Testis (tissue), 3 donors: ENCODE measurements around the gene MRGPRX1. TPM values are rescaled to one million over a fixed set of nuclear protein-coding genes. Genes with fewer than 3 reads are reported as not detected.
"Not testable (repeated sequence)": the region's sequence is repeated elsewhere in the genome, so short reads cannot be mapped to it uniquely, and the experiment has no call there.

Experiments
- DNase-seq: peaks from one replicate; pipeline ENCODE4 v3.0.0-alpha.2; 2019
- H3K27ac ChIP-seq, 2 donors: fragments of 200-600 bp; sonication (generic); one replicate each; pipeline ENCODE4 v1.5.1; 2019
- H3K27me3 ChIP-seq: fragments of 200-600 bp; sonication (generic); one replicate; pipeline ENCODE4 v1.5.1; 2019
- H3K36me3 ChIP-seq: fragments of 200-600 bp; sonication (generic); one replicate; pipeline ENCODE4 v1.5.1; 2017; ENCODE audit warnings: low read depth; ENCODE audit errors: missing control alignments
- H3K4me1 ChIP-seq: fragments of 200-600 bp; sonication (generic); one replicate; pipeline ENCODE4 v1.5.1; 2019
- H3K4me3 ChIP-seq, 2 donors: fragments of 200-600 bp; sonication (generic); one replicate each; pipeline ENCODE4 v1.5.1; 2017 to 2019
- H3K9me3 ChIP-seq: fragments of 200-600 bp; sonication (generic); one replicate; pipeline ENCODE4 v1.5.1; 2017
- POLR2A ChIP-seq: fragments of 450-650 bp; IDR thresholded peaks from one replicate; pipeline ENCODE4 v1.6.1; 2017; ENCODE audit warnings: antibody characterized with exemption, mild to moderate bottlenecking, moderate library complexity
- WGBS, 2 donors: methylation state at CpG; one replicate each; pipeline ENCODE4 v1.1.5; 2018; 5-methylcytosine and 5-hydroxymethylcytosine counted together
- intact Hi-C: fragments of 100-400 bp; cut with DNase I; formaldehyde crosslinking; loops from one replicate; pipeline ENCODE4 v1.15.1; 2023; ENCODE audit warnings: low total_unique reads
- polyA plus RNA-seq: library from polyadenylated mRNA; stranded (reverse); fragments of 350-450 nt; fragmentation: Illumina TruSeq; extraction: RNeasy Lipid Tissue Mini Kit (QIAGEN cat#74804); gene quantifications from one replicate; pipeline ENCODE4 v1.2.3, GENCODE V29; 2014; ENCODE audit warnings: low read depth, low replicate concordance; ENCODE audit not compliant: insufficient read depth
- total RNA-seq, 2 donors: library from RNA; depleted of rRNA; stranded (reverse); fragments of >200 nt; gene quantifications; one replicate each; pipeline ENCODE4 v1.2.3, GENCODE V29; 2016
- TF ChIP-seq, protein P1 (sequence below), 3 experiments: fragments of 450-650 bp in 2 of 3; fragments of 200-600 bp in 1 of 3; sonication (generic) in 1 of 3; IDR thresholded peaks; one replicate each; pipeline ENCODE4 v1.5.1; 2016 to 2019; ENCODE audit warnings: antibody characterized with exemption in 3 of 3, mild to moderate bottlenecking in 2 of 3, moderate library complexity in 1 of 3

MRGPRX1 gene
- total and polyA plus RNA-seq, 3 donors from 2014 or later = not detected

DNA sequence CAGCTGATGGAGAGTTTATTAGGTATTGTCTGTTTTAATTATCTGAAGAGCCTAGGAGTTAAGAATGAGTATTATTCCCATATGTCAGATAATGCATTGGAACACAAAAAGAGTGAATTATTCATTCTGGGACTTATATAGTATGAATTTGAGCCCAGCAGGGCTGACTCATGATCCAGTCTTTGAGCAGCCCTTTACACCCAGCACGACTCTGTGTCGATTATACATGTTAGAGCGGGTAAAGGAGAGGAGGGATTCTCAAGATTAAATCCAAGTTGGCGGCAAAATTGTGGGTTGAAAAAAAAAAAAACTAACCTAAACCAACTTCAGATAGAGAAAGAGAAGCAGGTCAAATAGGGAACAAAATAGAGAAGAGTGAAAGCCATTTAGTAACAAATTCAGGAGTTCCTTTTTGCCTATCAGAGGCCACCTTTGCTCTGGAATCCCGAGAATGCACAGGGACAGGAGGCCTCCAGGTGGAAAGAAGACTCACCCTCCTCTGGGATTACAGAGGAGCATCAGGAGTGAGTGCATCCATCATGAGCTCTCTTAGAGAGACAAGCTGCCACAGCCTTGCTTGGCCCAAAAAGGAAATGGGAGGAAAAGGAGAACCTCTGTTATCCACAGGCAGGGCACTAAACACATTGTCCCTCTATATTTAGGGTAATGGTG lies 3.1 kb downstream of the MRGPRX1 start:
- 81 to 86% methylated on average over 5 of the region's 5 CpGs for WGBS, 2 donors
- Histone ChIP-seq H3K9me3 (no peaks in the 10 kb centered on the region), H3K27me3 (no peaks in the 10 kb centered on the region), H3K4me1 (no peaks in the 10 kb centered on the region), H3K4me3 (no peak overlapping the region), H3K36me3 (no peaks in the 10 kb centered on the region), H3K27ac (no peak overlapping the region)
- no peak for DNase-seq
- no peak for TF ChIP-seq POLR2A
- TF ChIP-seq, protein P1, sequence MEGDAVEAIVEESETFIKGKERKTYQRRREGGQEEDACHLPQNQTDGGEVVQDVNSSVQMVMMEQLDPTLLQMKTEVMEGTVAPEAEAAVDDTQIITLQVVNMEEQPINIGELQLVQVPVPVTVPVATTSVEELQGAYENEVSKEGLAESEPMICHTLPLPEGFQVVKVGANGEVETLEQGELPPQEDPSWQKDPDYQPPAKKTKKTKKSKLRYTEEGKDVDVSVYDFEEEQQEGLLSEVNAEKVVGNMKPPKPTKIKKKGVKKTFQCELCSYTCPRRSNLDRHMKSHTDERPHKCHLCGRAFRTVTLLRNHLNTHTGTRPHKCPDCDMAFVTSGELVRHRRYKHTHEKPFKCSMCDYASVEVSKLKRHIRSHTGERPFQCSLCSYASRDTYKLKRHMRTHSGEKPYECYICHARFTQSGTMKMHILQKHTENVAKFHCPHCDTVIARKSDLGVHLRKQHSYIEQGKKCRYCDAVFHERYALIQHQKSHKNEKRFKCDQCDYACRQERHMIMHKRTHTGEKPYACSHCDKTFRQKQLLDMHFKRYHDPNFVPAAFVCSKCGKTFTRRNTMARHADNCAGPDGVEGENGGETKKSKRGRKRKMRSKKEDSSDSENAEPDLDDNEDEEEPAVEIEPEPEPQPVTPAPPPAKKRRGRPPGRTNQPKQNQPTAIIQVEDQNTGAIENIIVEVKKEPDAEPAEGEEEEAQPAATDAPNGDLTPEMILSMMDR (IDR thresholded peaks at IDR 0.05) = no peak
- intact Hi-C loops = no loop called here

DNA sequence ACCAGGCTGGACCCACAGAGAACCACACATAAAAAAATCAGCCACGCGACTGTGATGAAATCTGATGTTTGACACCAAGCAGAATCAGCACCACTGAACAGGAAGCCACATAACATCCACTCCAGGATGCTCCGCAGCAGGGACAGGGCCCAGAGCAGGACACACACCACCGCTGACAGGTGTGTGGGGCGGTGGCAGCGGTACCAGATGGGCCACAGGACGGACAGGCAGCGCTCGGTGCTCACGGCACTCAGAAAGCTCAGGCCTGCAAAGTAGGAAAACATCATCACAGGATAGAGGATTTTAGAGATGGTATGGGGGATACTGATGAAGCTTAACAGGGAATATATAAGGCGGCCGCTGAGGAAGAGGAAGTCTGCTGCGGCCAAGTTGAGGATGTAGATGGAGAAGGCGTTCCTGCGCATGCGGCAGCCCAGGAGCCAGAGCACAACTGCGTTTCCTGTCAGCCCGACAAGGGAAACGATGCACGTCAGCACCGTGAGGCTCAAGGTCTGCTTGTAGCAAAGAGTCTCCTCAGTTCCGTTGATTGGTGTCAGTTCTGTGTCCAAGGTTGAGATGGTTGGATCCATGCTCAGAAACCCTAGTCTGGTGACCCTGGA lies 4.9 kb downstream of the MRGPRX1 start:
- Histone ChIP-seq H3K9me3 (no peaks in the 10 kb centered on the region), H3K4me1 (no peaks in the 10 kb centered on the region), H3K27me3 (no peaks in the 10 kb centered on the region), H3K4me3 (peak overlapping the region in 1 of 2 donors; percentile 26), H3K36me3 (no peaks in the 10 kb centered on the region), H3K27ac (no peak overlapping the region)
- DNase-seq = peak; percentile 16
- no peak for TF ChIP-seq POLR2A
- TF ChIP-seq, protein P1 (IDR thresholded peaks at IDR 0.05) = no peak
- WGBS, 2 donors = 70 to 71% methylated on average over 22 of the region's 22 CpGs
- intact Hi-C loops = no loop called here

DNA sequence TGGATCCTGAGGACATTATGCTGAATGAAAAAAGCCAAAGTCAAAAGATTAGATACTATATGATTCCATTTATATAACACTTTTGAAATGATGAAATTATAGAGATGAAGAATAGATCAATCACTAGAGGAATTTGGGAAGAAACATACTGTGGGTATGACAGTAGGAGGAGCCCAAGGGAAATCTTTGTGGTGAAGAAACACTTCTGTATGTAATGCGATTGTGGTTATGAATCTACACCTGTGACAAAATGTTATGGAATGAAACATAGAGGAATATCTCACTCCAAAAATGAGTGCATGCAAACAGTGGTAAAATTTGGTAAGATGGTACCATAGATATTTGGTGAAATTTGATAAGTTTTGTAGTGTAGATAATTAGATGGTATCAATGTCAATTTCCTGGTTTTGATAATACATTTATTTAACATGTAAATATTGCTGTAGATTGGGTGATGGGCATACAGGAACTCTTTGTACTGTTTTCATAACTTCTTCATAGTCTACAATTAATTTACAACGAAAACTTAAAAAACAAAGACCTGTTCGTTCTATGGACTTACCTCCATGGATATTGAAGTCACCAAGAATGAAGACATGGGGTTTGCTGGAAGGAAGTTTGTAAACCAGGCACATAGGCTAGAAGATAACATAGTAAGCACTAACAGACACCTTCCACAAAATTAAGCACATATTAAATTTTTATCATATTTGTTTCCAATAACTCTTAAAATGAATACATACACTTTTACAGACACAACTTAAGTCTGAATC lies 11.5 kb downstream of the MRGPRX1 start:
- WGBS, 2 donors = 92 to 93% methylated on average over 3 of the region's 3 CpGs

DNA sequence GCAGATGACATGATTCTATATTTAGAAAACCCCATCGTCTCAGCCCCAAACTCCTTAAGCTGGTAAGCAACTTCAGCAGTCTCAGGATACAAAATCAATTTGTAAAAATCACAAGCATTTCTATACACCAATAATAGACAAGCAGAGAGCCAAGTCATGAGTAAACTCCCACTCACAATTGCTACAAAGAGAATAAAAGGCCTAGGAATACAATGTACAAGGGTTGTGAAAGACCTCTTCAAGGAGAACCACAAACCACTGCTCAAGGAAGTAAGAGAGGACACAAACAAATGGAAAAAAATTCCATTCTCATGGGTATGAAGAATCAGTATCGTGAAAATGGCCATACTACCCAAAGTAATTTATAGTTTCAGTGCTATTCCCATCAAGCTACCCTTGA lies 13.8 kb downstream of the MRGPRX1 start:
- H3K27ac ChIP-seq, H3K36me3 ChIP-seq, H3K4me3 ChIP-seq, H3K27me3 ChIP-seq, DNase-seq, H3K4me1 ChIP-seq, H3K9me3 ChIP-seq: not testable (repeated sequence)
- 71% methylated on average over 2 of the region's 2 CpGs for WGBS, 2 donors
- intact Hi-C loops = loop anchor here (10.0 kb wide), 1 partner anchor 61 kb away; no protein-coding TSS in a partner anchor

More for the DNA sequence above, 11.5 kb downstream of the MRGPRX1 start:
- DNase-seq = no peak
- H3K4me3 ChIP-seq = no peak overlapping the region
- H3K27ac ChIP-seq = no peak overlapping the region
- no peaks in the 10 kb centered on the region for H3K4me1 ChIP-seq
- no peak for TF ChIP-seq POLR2A
- TF ChIP-seq, protein P1 (IDR thresholded peaks at IDR 0.05) = no peak
- H3K9me3 ChIP-seq = no peaks in the 10 kb centered on the region
- intact Hi-C loops = loop anchor here (10.0 kb wide), 1 partner anchor 63 kb away; no protein-coding TSS in a partner anchor
- H3K27me3 ChIP-seq = no peaks in the 10 kb centered on the region
- H3K36me3 ChIP-seq = no peaks in the 10 kb centered on the region

DNA sequence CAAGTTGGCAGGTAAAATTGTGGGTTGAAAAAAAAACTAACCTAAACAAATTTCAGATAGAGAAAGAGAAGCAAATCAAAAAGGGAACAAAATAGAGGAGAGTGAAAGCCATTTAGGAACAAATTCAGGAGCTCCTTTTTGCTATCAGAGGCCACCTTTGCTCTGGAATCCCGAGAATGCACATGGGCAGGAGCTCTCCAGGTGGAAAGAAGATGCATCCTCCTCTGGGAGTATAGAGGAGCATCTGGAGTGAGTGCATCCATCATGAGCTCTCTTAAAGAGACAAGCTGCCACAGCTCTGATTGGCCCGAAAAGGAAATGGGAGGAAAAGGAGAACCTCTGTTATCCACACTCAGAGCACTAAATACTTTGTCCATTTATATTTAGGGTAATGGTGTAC lies 26.3 kb downstream of the MRGPRX1 start:
- intact Hi-C loops = no loop called here
- no peak for DNase-seq
- TF ChIP-seq, protein P1 (IDR thresholded peaks at IDR 0.05) = no peak
- TF ChIP-seq POLR2A = no peak
- H3K4me3 ChIP-seq = no peak overlapping the region
- no peak overlapping the region for H3K27ac ChIP-seq
- H3K27me3 ChIP-seq = no peaks in the 10 kb centered on the region
- H3K36me3 ChIP-seq = no peaks in the 10 kb centered on the region
- H3K4me1 ChIP-seq = no peaks in the 10 kb centered on the region
- WGBS, 2 donors = 64 to 81% methylated on average over 2 of the region's 2 CpGs
- no peaks in the 10 kb centered on the region for H3K9me3 ChIP-seq
